ENCODE measurements around the gene RPP30.
A peak's percentile ranks its signal among the peaks of the same experiment; 100 is the strongest.

RPP30 gene

GRCh38 chr10:90859321-90859751 is 12.4 kb upstream of the RPP30 start:
- no peak overlapping the region for H3K9ac ChIP-seq (ENCODE audit: low read depth, low read length, poor library complexity, severe bottlenecking)
- H3K79me2 ChIP-seq (ENCODE audit: insufficient read depth, low read length), result no peaks in the 10 kb centered on the region
- no peaks in the 10 kb centered on the region for H3F3A ChIP-seq (ENCODE audit: low read depth)
- TF ChIP-seq EZH2phosphoT487 (IDR thresholded peaks at IDR 0.05; ENCODE audit: borderline replicate concordance), result no peak
- no peaks in the 10 kb centered on the region for H4K20me1 ChIP-seq (ENCODE audit: insufficient read depth, low read length, poor library complexity, severe bottlenecking)
- H3K36me3 ChIP-seq (ENCODE audit: insufficient read depth, low read length), result no peaks in the 10 kb centered on the region
- H3K4me2 ChIP-seq (ENCODE audit: low read depth, low read length, poor library complexity, severe bottlenecking), result no peak overlapping the region
- no peak overlapping the region for H3K4me3 ChIP-seq (ENCODE audit: low read length, poor library complexity, severe bottlenecking)
- no peak overlapping the region for H2AFZ ChIP-seq (ENCODE audit: low read length)
- peaks cover 11% of the 10 kb centered on the region for H3K27me3 ChIP-seq (ENCODE audit: insufficient read depth, low read length, poor library complexity, severe bottlenecking)
- H3K9me2 ChIP-seq (replicated peaks; ENCODE audit: low read depth, low read length), result no peaks in the 10 kb centered on the region
- no peaks in the 10 kb centered on the region for H3K9me3 ChIP-seq (ENCODE audit: insufficient read depth, low read depth, low read length)
- no peaks in the 10 kb centered on the region for H3K4me1 ChIP-seq (ENCODE audit: insufficient read depth, low read length, poor library complexity, severe bottlenecking)

DNA sequence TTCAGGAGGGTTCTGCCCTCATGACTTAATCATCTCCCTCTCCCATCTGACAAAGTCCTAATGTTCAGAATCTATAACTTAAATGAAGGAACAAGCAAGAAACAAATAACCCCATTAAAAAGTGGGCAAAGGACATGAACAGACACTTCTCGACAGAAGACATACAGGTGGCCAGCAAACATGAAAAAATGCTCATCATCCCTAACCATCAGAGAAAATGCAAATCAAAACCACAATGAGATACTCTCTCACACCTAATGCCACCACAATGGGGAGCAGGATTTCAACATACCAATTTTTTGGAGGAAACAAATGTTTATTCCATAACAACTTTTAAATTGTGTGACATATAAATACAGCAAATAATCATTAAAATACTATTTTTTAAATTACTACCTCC is 11.0 kb upstream of the RPP30 start:
- no peaks in the 10 kb centered on the region for H3K4me1 ChIP-seq (ENCODE audit: insufficient read depth, low read length, poor library complexity, severe bottlenecking)
- no peak overlapping the region for H3K4me2 ChIP-seq (ENCODE audit: low read depth, low read length, poor library complexity, severe bottlenecking)
- H4K20me1 ChIP-seq (ENCODE audit: insufficient read depth, low read length, poor library complexity, severe bottlenecking), result no peaks in the 10 kb centered on the region
- peaks cover 7% of the 10 kb centered on the region for H3K27me3 ChIP-seq (ENCODE audit: insufficient read depth, low read length, poor library complexity, severe bottlenecking)
- TF ChIP-seq EZH2phosphoT487 (IDR thresholded peaks at IDR 0.05; ENCODE audit: borderline replicate concordance) (no peak), CTCF (conservative IDR thresholded peaks at IDR 0.05; ENCODE audit: low read length) (no peak)
- H3K36me3 ChIP-seq (ENCODE audit: insufficient read depth, low read length), result no peaks in the 10 kb centered on the region
- H3K79me2 ChIP-seq (ENCODE audit: insufficient read depth, low read length), result no peaks in the 10 kb centered on the region
- no peaks in the 10 kb centered on the region for H3F3A ChIP-seq (ENCODE audit: low read depth)
- H2AFZ ChIP-seq (ENCODE audit: low read length), result no peak overlapping the region
- H3K4me3 ChIP-seq (ENCODE audit: low read length, poor library complexity, severe bottlenecking), result no peak overlapping the region
- no peak overlapping the region for H3K9ac ChIP-seq (ENCODE audit: low read depth, low read length, poor library complexity, severe bottlenecking)
- no peaks in the 10 kb centered on the region for H3K9me3 ChIP-seq (ENCODE audit: insufficient read depth, low read depth, low read length)
- no peaks in the 10 kb centered on the region for H3K9me2 ChIP-seq (replicated peaks; ENCODE audit: low read depth, low read length)

DNA sequence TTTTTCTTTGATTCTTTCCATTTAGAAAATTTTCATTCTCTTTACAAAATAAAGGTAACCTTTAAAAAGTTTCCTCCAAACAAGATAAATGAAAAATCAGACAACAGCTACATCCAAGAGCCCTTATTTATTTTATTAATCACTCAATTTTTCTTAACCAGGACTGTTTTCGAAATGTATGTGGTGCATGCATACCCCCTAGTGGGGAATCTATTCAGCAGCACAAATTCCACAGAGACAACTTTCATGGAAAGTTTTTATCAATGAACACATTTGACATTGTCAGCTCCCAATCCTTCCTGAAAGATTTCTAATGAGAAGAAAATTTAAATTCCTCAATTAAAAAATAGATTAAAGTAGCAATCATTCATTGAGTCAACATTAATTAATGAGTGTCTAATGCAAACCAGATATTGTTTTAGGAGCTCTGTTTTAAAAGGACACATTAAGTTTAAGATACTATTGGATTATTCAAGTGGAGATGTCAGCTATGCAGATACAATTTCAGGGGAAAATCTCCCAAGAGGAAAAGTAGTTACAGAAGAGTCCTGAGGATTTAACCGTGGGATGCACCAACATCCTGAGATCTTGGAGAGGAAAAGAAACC is 8.8 kb upstream of the RPP30 start:
- H3K9me2 ChIP-seq (replicated peaks; ENCODE audit: low read depth, low read length), result no peaks in the 10 kb centered on the region
- no peaks in the 10 kb centered on the region for H3K9me3 ChIP-seq (ENCODE audit: insufficient read depth, low read depth, low read length)
- H3K9ac ChIP-seq (ENCODE audit: low read depth, low read length, poor library complexity, severe bottlenecking), result no peak overlapping the region
- H3K4me2 ChIP-seq (ENCODE audit: low read depth, low read length, poor library complexity, severe bottlenecking), result no peak overlapping the region
- no peak overlapping the region for H2AFZ ChIP-seq (ENCODE audit: low read length)
- H4K20me1 ChIP-seq (ENCODE audit: insufficient read depth, low read length, poor library complexity, severe bottlenecking), result no peaks in the 10 kb centered on the region
- no peaks in the 10 kb centered on the region for H3K79me2 ChIP-seq (ENCODE audit: insufficient read depth, low read length)
- no peaks in the 10 kb centered on the region for H3K36me3 ChIP-seq (ENCODE audit: insufficient read depth, low read length)
- no peak for TF ChIP-seq EZH2phosphoT487 (IDR thresholded peaks at IDR 0.05; ENCODE audit: borderline replicate concordance)
- TF ChIP-seq CTCF (conservative IDR thresholded peaks at IDR 0.05; ENCODE audit: low read length), result peak; percentile 87
- H3K4me3 ChIP-seq (ENCODE audit: low read length, poor library complexity, severe bottlenecking), result no peak overlapping the region
- H3K27me3 ChIP-seq (ENCODE audit: insufficient read depth, low read length, poor library complexity, severe bottlenecking), result peaks cover 6% of the 10 kb centered on the region
- no peaks in the 10 kb centered on the region for H3F3A ChIP-seq (ENCODE audit: low read depth)
- H3K4me1 ChIP-seq (ENCODE audit: insufficient read depth, low read length, poor library complexity, severe bottlenecking), result no peaks in the 10 kb centered on the region

DNA sequence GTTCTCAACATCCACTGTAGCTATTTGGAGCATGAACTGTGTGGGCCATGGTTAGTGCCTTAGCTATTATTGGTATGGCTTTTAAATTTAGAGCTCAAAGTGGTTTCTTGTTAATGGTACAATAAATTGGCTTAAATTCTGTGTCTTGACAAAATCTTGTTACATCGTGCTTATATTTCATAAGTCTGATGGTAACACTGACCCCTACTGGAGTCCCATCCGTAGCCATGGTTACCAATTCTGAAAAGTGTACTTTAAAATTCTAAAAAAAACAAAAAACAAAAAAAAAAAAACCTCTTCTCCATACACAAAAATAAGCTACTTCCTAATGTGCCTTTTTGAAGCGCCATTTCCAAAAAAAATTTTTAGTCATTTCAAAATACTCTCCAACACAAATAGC is 6.4 kb upstream of the RPP30 start:
- H2AFZ ChIP-seq (ENCODE audit: low read length), result no peak overlapping the region
- H3K9ac ChIP-seq (ENCODE audit: low read depth, low read length, poor library complexity, severe bottlenecking), result no peak overlapping the region
- H3F3A ChIP-seq (ENCODE audit: low read depth), result no peaks in the 10 kb centered on the region
- H3K4me3 ChIP-seq (ENCODE audit: low read length, poor library complexity, severe bottlenecking), result no peak overlapping the region
- no peak overlapping the region for H3K4me2 ChIP-seq (ENCODE audit: low read depth, low read length, poor library complexity, severe bottlenecking)
- H3K9me2 ChIP-seq (replicated peaks; ENCODE audit: low read depth, low read length), result no peaks in the 10 kb centered on the region
- no peaks in the 10 kb centered on the region for H3K4me1 ChIP-seq (ENCODE audit: insufficient read depth, low read length, poor library complexity, severe bottlenecking)
- TF ChIP-seq CTCF (conservative IDR thresholded peaks at IDR 0.05; ENCODE audit: low read length) (peak; percentile 50), EZH2phosphoT487 (IDR thresholded peaks at IDR 0.05; ENCODE audit: borderline replicate concordance) (no peak)
- H4K20me1 ChIP-seq (ENCODE audit: insufficient read depth, low read length, poor library complexity, severe bottlenecking), result no peaks in the 10 kb centered on the region
- H3K27me3 ChIP-seq (ENCODE audit: insufficient read depth, low read length, poor library complexity, severe bottlenecking), result peaks cover 6% of the 10 kb centered on the region
- H3K79me2 ChIP-seq (ENCODE audit: insufficient read depth, low read length), result no peaks in the 10 kb centered on the region
- no peaks in the 10 kb centered on the region for H3K36me3 ChIP-seq (ENCODE audit: insufficient read depth, low read length)
- H3K9me3 ChIP-seq (ENCODE audit: insufficient read depth, low read depth, low read length), result no peaks in the 10 kb centered on the region
